ENCODE measurements around the gene CADM2. TPM values are rescaled to one million over a fixed set of nuclear protein-coding genes. Genes with fewer than 3 reads are reported as not detected.

Gene CADM2
- total RNA-seq, 1 experiment from 2014 or later, result not detected

DNA sequence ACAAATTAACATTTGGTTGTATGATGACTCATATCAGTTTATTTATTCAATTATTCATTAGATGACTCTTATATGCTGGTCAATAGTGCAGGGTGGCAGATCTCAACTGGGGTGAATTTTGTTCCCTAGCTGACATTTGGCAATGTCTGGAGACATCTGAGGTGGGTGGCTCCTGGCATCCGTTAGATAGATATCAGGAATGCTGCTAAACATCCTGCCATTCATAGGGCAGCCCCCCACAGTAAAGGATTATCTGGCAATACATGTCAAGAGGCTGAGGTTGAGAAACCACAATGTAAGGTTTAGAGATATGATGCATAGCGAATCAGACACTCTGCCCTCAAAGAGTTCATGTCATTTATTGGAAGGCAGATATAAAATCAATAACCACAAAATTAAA, 719.9 kb downstream of the CADM2 start:
- Histone ChIP-seq H3K4me3 (ENCODE audit: low read depth, low read length) (no peak overlapping the region), H3K36me3 (ENCODE audit: control insufficient read depth, insufficient read depth, low read length) (no peaks in the 10 kb centered on the region), H3K4me1 (no peaks in the 10 kb centered on the region), H3K27me3 (replicated peaks; ENCODE audit: control insufficient read depth, insufficient read depth, low read length) (no peaks in the 10 kb centered on the region), H3K9me3 (no peaks in the 10 kb centered on the region)
- intact Hi-C loops (cut with micrococcal nuclease; ENCODE audit: unreplicated experiment), result no loop called here
- ChIA-PET POLR2A (no interaction called here), CTCF (no interaction called here)
- no peak for TF ChIP-seq CTCF (IDR thresholded peaks at IDR 0.05; ENCODE audit: insufficient read depth in 1 of 2, low read depth in 1 of 2, low read length in 1 of 2, severe bottlenecking in 1 of 2, unreplicated experiment in 1 of 2)
- H3K27me3 Mint-ChIP-seq (ENCODE audit: insufficient read depth, unreplicated experiment), result no peaks in the 10 kb centered on the region
- BruUV-seq (replicated peaks), result no TSS peak
- H3K9me3 Mint-ChIP-seq (ENCODE audit: unreplicated experiment), result no peaks in the 10 kb centered on the region
- no peak overlapping the region for H3K27ac Mint-ChIP-seq (ENCODE audit: unreplicated experiment)
- H3K4me3 Mint-ChIP-seq (ENCODE audit: unreplicated experiment), result no peak overlapping the region
- no peaks in the 10 kb centered on the region for H3K36me3 Mint-ChIP-seq (ENCODE audit: insufficient read depth, unreplicated experiment)
- no peaks in the 10 kb centered on the region for H3K4me1 Mint-ChIP-seq (ENCODE audit: low read depth, unreplicated experiment)
- DNase-seq, result no peak

DNA sequence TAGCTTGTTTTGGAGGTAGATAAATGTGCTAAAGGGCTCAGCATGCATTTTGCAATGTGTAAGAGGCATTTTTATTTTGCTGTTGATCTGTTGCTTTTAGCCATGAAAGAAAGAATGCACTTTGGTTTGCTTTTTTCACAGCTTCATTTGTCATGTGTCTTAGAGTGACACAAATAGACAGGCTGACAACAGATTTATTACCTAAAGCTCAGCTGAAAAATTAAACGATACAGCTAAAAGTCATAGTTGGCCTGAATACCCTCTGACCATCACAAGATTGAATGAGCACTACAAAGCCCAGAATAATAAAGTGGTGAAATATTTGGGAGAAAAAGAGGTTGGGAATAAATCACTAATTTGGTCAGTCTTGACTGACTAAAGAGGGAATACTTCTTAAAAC, 723.1 kb downstream of the CADM2 start:
- no peak overlapping the region for H3K4me3 Mint-ChIP-seq (ENCODE audit: unreplicated experiment)
- Histone ChIP-seq H3K4me3 (ENCODE audit: low read depth, low read length) (no peak overlapping the region), H3K27me3 (replicated peaks; ENCODE audit: control insufficient read depth, insufficient read depth, low read length) (no peaks in the 10 kb centered on the region), H3K9me3 (no peaks in the 10 kb centered on the region), H3K36me3 (ENCODE audit: control insufficient read depth, insufficient read depth, low read length) (no peaks in the 10 kb centered on the region), H3K4me1 (no peaks in the 10 kb centered on the region)
- H3K27me3 Mint-ChIP-seq (ENCODE audit: insufficient read depth, unreplicated experiment), result no peaks in the 10 kb centered on the region
- DNase-seq, result no peak
- ChIA-PET CTCF (no interaction called here), POLR2A (no interaction called here)
- no TSS peak for BruUV-seq (replicated peaks)
- intact Hi-C loops (cut with micrococcal nuclease; ENCODE audit: unreplicated experiment), result no loop called here
- no peak overlapping the region for H3K27ac Mint-ChIP-seq (ENCODE audit: unreplicated experiment)
- H3K36me3 Mint-ChIP-seq (ENCODE audit: insufficient read depth, unreplicated experiment), result no peaks in the 10 kb centered on the region
- no peak for TF ChIP-seq CTCF (IDR thresholded peaks at IDR 0.05; ENCODE audit: insufficient read depth in 1 of 2, low read depth in 1 of 2, low read length in 1 of 2, severe bottlenecking in 1 of 2, unreplicated experiment in 1 of 2)
- H3K4me1 Mint-ChIP-seq (ENCODE audit: low read depth, unreplicated experiment), result no peaks in the 10 kb centered on the region
- H3K9me3 Mint-ChIP-seq (ENCODE audit: unreplicated experiment), result no peaks in the 10 kb centered on the region

DNA sequence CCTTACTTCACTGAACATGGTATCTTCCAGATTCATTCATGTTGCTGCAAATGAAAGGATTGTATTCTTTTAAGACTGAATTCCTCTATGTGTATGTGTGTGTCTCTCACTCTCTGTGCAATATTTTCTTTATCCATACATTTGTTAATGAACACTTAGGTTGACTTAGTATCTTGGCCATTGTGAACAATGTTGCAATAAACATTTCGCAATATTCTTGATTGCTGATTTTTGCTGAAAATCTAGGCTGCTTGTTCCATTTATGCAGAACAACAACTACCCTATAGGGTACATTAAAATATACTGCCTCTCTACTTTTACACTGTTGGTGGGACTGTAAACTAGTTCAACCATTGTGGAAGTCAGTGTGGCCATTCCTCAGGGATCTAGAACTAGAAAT, 732.4 kb downstream of the CADM2 start:
- BruUV-seq (replicated peaks), result no TSS peak
- ChIA-PET POLR2A (no interaction called here), CTCF (no interaction called here)
- Histone ChIP-seq H3K9me3 (no peaks in the 10 kb centered on the region), H3K36me3 (ENCODE audit: control insufficient read depth, insufficient read depth, low read length) (no peaks in the 10 kb centered on the region), H3K4me3 (ENCODE audit: low read depth, low read length) (no peak overlapping the region), H3K4me1 (no peaks in the 10 kb centered on the region), H3K27me3 (replicated peaks; ENCODE audit: control insufficient read depth, insufficient read depth, low read length) (no peaks in the 10 kb centered on the region)
- intact Hi-C loops (cut with micrococcal nuclease; ENCODE audit: unreplicated experiment), result no loop called here
- Mint-ChIP-seq H3K9me3 (ENCODE audit: unreplicated experiment) (no peaks in the 10 kb centered on the region), H3K4me1 (ENCODE audit: low read depth, unreplicated experiment) (no peaks in the 10 kb centered on the region), H3K27me3 (ENCODE audit: insufficient read depth, unreplicated experiment) (no peaks in the 10 kb centered on the region), H3K27ac (ENCODE audit: unreplicated experiment) (no peak overlapping the region), H3K4me3 (ENCODE audit: unreplicated experiment) (no peak overlapping the region), H3K36me3 (ENCODE audit: insufficient read depth, unreplicated experiment) (no peaks in the 10 kb centered on the region)
- no peak for TF ChIP-seq CTCF (IDR thresholded peaks at IDR 0.05; ENCODE audit: insufficient read depth in 1 of 2, low read depth in 1 of 2, low read length in 1 of 2, severe bottlenecking in 1 of 2, unreplicated experiment in 1 of 2)
- DNase-seq, result no peak

All from Caco-2 (cell line).